Stimulated activated naive CD4-positive, alpha-beta T cell (primary cell): ENCODE data around the gene CYB5B.
"Not testable (repeated sequence)": the region's sequence is repeated elsewhere in the genome, so short reads cannot be mapped to it uniquely, and the experiment has no call there.

ENCODE experiments used
- DNase-seq, 6 experiments: peaks; one replicate each; lab custom pipeline; 2025; lab: John Stamatoyannopoulos, UW

The CYB5B gene

GRCh38 chr16:69410219-69410990 is 14.0 kb upstream of the CYB5B start:
- DNase-seq: no peak

- DNase-seq: peak in 3 of 6 experiments; percentile 14 to 26 (median 18)
These were observed 13.1 kb upstream of the CYB5B start for GRCh38 chr16:69411064-69411985.

DNA sequence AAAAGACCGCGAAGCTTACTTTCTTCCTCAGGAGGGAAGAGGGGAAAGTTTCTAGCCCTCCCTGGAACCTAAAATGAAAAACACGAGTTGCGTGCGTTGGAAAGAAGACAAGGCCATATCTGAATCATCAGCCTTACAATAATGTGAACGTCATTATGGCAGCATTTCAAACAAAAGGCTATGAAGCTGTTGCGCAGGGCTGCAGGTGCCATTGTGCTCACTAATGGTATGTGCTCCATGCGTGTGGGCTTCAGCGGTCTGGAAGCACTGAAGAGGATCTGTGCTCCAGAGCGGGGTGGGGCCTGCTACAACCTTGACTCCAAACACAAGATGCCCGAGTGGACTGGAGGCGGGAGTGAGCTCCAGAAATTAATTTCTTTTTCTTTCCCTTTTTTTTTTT is 12.1 kb upstream of the CYB5B start:
- no peak for DNase-seq

DNA sequence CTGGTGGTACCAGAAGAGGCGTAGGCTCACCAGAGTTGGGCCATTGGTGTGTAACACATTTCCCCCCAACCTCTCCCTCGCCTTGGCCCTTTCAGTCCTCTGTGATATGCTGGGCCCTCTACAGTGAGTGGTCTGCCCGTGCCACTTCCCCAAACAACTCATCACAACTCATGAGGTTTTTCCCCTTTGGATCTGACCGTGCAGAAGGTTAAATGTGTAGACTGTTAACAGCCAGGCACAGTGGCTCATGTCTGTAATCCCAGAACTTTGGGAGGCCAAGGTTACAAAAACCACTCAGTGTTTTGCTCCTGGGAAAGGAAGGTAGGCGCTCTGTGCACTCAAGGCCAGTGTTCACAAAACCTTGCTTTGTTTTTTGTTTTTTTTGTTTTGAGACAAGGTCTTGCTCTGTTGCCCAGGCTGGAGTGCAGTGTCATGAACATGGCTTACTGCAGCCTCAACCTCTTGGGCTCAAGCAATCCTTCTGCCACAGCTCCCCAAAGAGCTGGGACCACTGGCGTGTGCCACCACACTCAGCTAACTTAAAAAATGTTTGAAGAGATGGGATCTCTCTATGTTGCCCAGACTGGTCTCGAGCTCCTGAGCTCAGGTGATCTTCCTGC is 11.3 kb upstream of the CYB5B start:
- DNase-seq: no peak

GRCh38 chr16:69417520-69418199 is 6.8 kb upstream of the CYB5B start:
- no peak for DNase-seq

DNA sequence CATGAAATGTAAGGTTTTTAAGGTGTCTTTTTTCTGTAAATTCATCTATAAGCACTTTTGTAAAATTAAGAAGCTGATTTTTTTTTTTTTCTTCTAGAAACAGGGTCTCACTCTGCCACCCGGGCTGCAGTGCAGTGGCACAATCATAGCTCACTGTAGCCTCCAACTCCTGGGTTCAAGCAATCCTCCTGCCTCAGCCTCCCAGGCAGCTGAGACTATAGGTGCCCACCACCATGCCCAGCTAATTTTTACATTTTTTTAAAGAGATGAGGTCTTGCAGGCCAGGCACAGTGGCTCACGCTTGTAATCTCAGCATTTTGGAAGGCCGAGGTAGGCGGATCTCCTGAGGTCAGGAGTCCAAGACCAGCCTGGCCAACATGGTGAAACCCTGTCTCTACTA is 4.5 kb upstream of the CYB5B start:
- no peak for DNase-seq

GRCh38 chr16:69423189-69423588 is 1.2 kb upstream of the CYB5B start:
- no peak for DNase-seq

- no peak for DNase-seq
These were observed 741 bp downstream of the CYB5B start for GRCh38 chr16:69424935-69425784.

DNA sequence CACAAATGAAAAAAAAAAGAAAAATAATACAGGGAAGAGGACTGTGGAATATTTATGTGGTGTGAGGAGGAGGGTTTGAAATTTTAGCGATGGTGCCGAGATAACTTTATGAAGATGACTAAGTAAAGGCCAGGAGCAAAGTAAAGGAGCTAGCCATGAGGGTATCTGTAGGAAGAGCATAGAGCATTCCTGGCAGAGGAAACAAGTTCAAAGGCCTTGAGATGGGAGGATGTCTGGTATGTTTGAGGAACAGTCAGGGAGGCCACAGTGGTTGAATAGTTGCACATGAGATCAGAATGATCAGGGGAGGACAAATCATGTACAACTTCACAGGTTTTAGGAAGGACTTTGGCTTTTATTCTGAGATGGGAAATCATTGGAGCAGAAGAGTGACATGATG is 4.2 kb downstream of the CYB5B start:
- DNase-seq: no peak

DNA sequence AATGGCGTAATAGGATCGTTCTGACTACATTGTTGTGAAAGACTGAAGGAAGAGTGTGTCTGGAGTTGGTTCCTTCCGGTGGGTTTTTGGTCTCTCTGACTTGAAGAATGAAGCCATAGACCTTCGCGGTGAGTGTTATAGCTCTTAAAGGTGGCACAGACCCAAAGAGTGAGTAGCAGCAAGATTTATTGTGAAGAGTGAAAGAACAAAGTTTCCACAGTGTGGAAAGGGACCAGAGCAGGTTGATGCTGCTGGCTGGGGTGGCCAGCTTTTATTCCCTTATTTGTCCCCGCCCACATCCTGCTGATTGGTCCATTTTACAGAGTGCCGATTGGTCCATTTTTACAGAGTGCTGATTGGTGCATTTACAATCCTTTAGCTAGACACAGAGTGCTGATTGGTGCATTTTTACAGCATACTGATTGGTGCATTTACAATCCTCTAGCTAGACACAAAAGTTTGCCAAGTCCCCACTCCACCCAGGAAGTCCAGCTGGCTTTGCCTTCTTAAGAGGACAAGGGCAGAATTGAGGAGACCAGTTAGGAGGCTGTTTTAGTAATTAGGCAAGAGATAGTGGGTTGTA is 4.7 kb downstream of the CYB5B start:
- DNase-seq: not testable (repeated sequence)

DNA sequence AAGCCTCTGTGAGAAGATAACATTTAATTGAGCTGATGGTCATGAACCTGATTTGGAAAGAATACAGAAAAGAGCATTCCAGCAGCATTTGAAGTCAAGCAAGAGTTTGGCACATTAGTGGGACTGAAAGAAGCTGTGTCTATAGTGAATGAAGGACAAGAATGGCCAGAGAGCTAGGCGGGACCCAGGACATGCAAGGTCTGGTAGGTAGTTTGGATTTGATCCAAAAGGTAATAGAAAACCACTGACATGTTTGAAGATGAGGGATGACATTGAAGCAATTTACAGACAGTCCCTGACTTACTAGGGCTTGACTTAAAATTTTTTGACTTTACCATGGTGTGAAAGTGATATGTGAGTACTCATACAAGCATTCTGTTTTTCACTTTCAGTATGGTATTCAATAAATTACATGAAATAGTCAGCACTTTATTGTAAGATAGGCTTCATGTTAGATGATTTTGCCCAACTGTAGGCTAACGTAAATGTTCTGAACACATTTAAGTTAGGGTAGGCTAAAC is 7.6 kb downstream of the CYB5B start:
- no peak for DNase-seq

- no peak for DNase-seq
These were observed 9.6 kb downstream of the CYB5B start for GRCh38 chr16:69434066-69434465.

DNA sequence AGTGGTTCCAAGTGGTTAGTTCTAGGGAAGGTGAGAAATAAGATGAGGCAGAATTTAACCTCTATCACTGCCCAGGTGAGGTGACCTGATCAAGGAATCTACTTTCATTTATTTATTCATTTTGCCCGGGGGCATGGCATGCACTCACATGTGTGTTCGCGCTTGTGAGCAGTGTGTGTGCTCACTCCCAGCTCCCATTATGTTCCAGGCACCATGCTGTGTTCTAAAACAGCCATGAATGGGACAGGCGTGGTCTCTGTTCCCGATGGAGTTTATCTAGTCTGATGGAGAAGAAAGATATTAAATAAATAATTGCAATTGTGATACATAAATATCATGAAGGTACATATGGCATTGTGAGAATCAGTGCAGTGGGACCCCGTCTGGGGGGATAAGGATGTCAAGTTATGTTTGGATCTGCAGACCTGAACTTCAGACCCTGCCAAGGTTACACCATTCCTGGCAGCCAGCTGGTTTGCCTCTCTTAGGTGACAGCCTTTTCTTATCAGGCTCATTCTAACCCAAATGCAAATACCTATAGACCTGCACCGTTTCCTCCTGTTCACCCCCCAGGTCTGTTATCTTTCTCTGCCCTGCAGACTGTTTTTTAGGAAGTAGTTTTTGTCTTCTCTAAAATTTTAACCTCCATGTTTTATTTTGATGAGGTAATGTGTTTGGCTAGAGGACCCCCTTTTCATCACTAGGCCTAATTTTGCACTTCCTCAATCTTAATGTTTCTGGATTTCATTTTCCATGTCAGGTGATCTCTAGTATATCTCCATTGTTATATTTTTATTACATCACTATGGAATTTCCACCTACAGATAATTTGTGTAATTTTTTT is 11.8 kb downstream of the CYB5B start:
- DNase-seq: no peak

DNA sequence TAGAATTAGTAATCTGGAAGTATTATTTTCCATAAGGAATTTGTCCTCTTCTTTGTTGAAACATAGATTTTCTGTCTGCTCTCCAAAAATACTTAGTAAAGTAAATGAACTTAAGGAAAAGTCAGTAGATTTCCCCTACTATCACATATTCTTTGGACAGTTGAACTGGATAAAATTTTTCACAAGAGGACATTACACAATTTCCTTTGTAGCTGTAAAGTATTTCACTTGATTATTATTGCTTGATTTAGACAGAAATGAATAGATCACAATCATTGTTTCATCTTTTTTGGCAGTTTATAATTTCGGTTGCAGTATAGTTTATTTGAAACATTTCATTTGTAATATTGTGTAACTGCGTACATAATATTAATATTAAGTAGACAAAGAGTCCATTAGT is 12.5 kb downstream of the CYB5B start:
- no peak for DNase-seq

GRCh38 chr16:69438465-69438864 is 14.0 kb downstream of the CYB5B start:
- no peak for DNase-seq

DNA sequence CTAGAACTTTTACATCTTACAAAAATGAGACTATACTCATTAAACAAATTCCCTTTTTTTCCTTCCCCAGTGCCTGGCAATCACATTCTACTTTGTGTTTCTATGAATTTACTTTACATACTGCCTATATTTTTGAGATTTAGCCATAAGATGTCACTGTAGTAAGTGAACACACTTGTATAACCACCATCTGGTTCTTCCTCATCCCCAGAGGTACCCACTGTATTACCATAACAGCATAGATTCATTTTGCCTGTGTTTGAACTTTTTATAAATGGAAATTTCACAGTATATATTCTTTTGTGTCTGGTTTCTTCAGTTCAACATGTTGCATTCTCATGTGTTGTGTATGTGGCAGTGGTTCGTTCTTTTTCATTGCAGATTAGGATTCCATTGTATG is 15.8 kb downstream of the CYB5B start:
- peak in 1 of 6 experiments; percentile 2 for DNase-seq

DNA sequence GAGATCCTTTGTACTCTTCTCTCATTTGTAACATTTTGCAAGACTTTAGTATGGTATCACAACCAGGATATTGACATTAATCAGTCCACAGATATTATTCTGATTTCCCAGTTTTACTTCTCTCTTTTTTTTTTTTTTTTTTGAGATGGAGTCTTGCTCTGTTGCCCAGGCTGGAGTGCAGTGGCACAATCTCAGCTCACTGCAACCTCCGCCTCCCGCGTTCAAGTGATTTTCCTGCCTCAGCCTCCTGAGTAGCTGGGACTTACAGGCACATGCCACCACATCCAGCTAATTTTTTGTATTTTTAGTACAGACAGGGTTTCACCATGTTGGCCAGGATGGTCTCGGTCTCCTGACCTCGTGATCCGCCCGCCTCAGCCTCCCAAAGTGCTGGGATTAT is 16.6 kb downstream of the CYB5B start:
- DNase-seq: not testable (repeated sequence)

- peak in 4 of 6 experiments; percentile 7 to 64 (median 50) for DNase-seq
These were observed 19.7 kb downstream of the CYB5B start for GRCh38 chr16:69443927-69444631.
